ENCODE data around the gene BCL10. TPM values are rescaled to one million over a fixed set of nuclear protein-coding genes. Genes with fewer than 3 reads are reported as not detected.

Gene BCL10
- total RNA-seq, 2 donors from 2014 or later = 80.7 to 167 TPM

DNA sequence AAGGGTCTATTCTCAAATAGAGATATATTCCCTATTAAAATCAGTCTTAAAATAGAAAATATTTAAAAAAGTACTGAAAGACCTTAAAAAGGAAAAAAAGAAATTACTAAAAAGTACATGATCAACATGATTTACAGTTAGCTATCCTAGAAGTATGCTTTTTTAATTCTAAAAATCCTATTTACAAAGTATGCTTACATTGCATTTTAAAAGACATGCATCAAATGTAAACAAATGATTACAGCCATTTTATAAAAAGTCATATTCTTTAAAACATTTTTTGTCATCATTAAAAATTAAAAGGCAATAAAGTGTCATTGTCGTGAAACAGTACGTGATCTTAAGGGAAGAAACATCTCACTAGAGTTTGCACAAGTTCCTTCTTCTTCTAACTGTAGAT lies 9.1 kb downstream of the BCL10 start:
- intact Hi-C loops (cut with DNase I) = no loop called here
- no peak for TF ChIP-seq CTCF (IDR thresholded peaks at IDR 0.05)
- H3K36me3 ChIP-seq = peaks cover 15% of the 10 kb centered on the region
- no peak overlapping the region for H3K9ac ChIP-seq (ENCODE audit: low read depth in 2 of 2, low read length in 2 of 2)
- no peak for DNase-seq
- peaks cover 15% of the 10 kb centered on the region for H3K4me1 ChIP-seq
- no peak overlapping the region for H3K27ac ChIP-seq
- H3K4me3 ChIP-seq = no peak overlapping the region
- H3K27me3 ChIP-seq = no peaks in the 10 kb centered on the region
- no peaks in the 10 kb centered on the region for H3K9me3 ChIP-seq

GRCh38 chr1:85264150-85264549 lies 12.3 kb downstream of the BCL10 start:
- intact Hi-C loops (cut with DNase I) = no loop called here
- H3K27me3 ChIP-seq = no peaks in the 10 kb centered on the region
- no peak for DNase-seq
- H3K9me3 ChIP-seq = no peaks in the 10 kb centered on the region
- H3K36me3 ChIP-seq = peaks cover 15% of the 10 kb centered on the region
- H3K9ac ChIP-seq (ENCODE audit: low read depth in 2 of 2, low read length in 2 of 2) = no peak overlapping the region
- no peaks in the 10 kb centered on the region for H3K4me1 ChIP-seq
- no peak overlapping the region for H3K4me3 ChIP-seq
- TF ChIP-seq CTCF (IDR thresholded peaks at IDR 0.05) = no peak
- no peak overlapping the region for H3K27ac ChIP-seq

GRCh38 chr1:85262985-85263384 lies 13.4 kb downstream of the BCL10 start:
- intact Hi-C loops (cut with DNase I) = no loop called here
- Histone ChIP-seq H3K9me3 (no peaks in the 10 kb centered on the region), H3K27me3 (no peaks in the 10 kb centered on the region), H3K4me1 (peaks cover 2% of the 10 kb centered on the region), H3K4me3 (no peak overlapping the region), H3K27ac (no peak overlapping the region), H3K9ac (ENCODE audit: low read depth in 2 of 2, low read length in 2 of 2) (no peak overlapping the region), H3K36me3 (peaks cover 15% of the 10 kb centered on the region)
- TF ChIP-seq CTCF (IDR thresholded peaks at IDR 0.05) = no peak
- no peak for DNase-seq

- Histone ChIP-seq H3K27me3 (no peaks in the 10 kb centered on the region), H3K27ac (peak overlapping the region; percentile 42), H3K36me3 (no peaks in the 10 kb centered on the region), H3K4me3 (peak overlapping the region; percentile 72), H3K4me1 (peaks cover 2% of the 10 kb centered on the region), H3K9ac (ENCODE audit: low read depth in 2 of 2, low read length in 2 of 2) (peak overlapping the region in 1 of 2 donors; percentile 4), H3K9me3 (no peaks in the 10 kb centered on the region)
- TF ChIP-seq CTCF (IDR thresholded peaks at IDR 0.05) = no peak
- intact Hi-C loops (cut with DNase I) = loop anchor here (5.0 kb wide), 2 partner anchors 148 to 318 kb away; no protein-coding TSS in a partner anchor
- no peak for DNase-seq
Measured at GRCh38 chr1:85259912-85260274, 16.5 kb downstream of the BCL10 start.

- peak; percentile 99 for TF ChIP-seq CTCF (IDR thresholded peaks at IDR 0.05)
Measured at GRCh38 chr1:85259118-85259911, 17.1 kb downstream of the BCL10 start, which contains the start of gene C1orf52. Gene C1orf52, minus strand, starts transcription at chr1:85259662. Its CDS starts 29 bp downstream, at chr1:85259633.

More at GRCh38 chr1:85259118-85259911, 17.1 kb downstream of the BCL10 start, which contains the start of gene C1orf52:
- Histone ChIP-seq H3K27me3 (no peaks in the 10 kb centered on the region), H3K36me3 (no peaks in the 10 kb centered on the region), H3K9ac (ENCODE audit: low read depth in 2 of 2, low read length in 2 of 2) (peak within 1 kb of the TSS; percentile 84 to 94), H3K9me3 (no peaks in the 10 kb centered on the region), H3K27ac (peak within 1 kb of the TSS; percentile 42), H3K4me3 (peak within 1 kb of the TSS; percentile 72), H3K4me1 (peaks cover 2% of the 10 kb centered on the region)
- DNase-seq = peak; percentile 97
- intact Hi-C loops (cut with DNase I) = loop anchor here (5.0 kb wide), 2 partner anchors 147 to 317 kb away; no protein-coding TSS in a partner anchor

All from colonic mucosa (tissue), 4 donors.